GM10847 (cell line): ENCODE data around the gene NAT9.

Experiments used
- POLR2A ChIP-seq: IDR thresholded peaks from 2 replicates; pipeline ENCODE4 v1.6.1; 2011; ENCODE audit not compliant: insufficient read length; ENCODE audit errors: extremely low read depth

Gene NAT9

GRCh38 chr17:74778960-74779359 lies 2.8 kb upstream of the NAT9 start:
- no peak for TF ChIP-seq POLR2A

GRCh38 chr17:74777901-74778515 lies 1.9 kb upstream of the NAT9 start:
- no peak for TF ChIP-seq POLR2A

- no peak for TF ChIP-seq POLR2A
Observed at GRCh38 chr17:74776990-74777389, 845 bp upstream of the NAT9 start.

GRCh38 chr17:74775409-74776043 lies 619 bp downstream of the NAT9 start:
- no peak for TF ChIP-seq POLR2A

GRCh38 chr17:74773871-74774286 lies 2.3 kb downstream of the NAT9 start:
- no peak for TF ChIP-seq POLR2A

GRCh38 chr17:74773414-74773813 lies 2.7 kb downstream of the NAT9 start:
- no peak for TF ChIP-seq POLR2A

- no peak for TF ChIP-seq POLR2A
Observed at GRCh38 chr17:74772053-74772452, 4.1 kb downstream of the NAT9 start.

- no peak for TF ChIP-seq POLR2A
Observed at GRCh38 chr17:74771319-74771914, 4.7 kb downstream of the NAT9 start.

- TF ChIP-seq POLR2A, result no peak
Observed at GRCh38 chr17:74770498-74771318, 5.4 kb downstream of the NAT9 start.

GRCh38 chr17:74769856-74770497 lies 6.2 kb downstream of the NAT9 start:
- no peak for TF ChIP-seq POLR2A

GRCh38 chr17:74769266-74769855 lies 6.8 kb downstream of the NAT9 start:
- no peak for TF ChIP-seq POLR2A

- TF ChIP-seq POLR2A, result no peak
Observed at GRCh38 chr17:74768763-74769114, 7.4 kb downstream of the NAT9 start.

- TF ChIP-seq POLR2A, result no peak
Observed at GRCh38 chr17:74768069-74768762, 7.9 kb downstream of the NAT9 start.

- no peak for TF ChIP-seq POLR2A
Observed at GRCh38 chr17:74767111-74767516, 9.0 kb downstream of the NAT9 start.
